ENCODE measurements around the gene ZNF548.

Gene ZNF548

GRCh38 chr19:57441979-57442752 lies 52.5 kb downstream of the ZNF548 start:
- in situ Hi-C loops (cut with MboI; ENCODE audit: low sequenced_read_pairs, unreplicated experiment) = no loop called here
- no peak for TF ChIP-seq CTCF (IDR thresholded peaks at IDR 0.05; ENCODE audit: borderline replicate concordance, control extremely low read depth, extremely low read depth, insufficient read depth, missing control alignments)
- no peak for DNase-seq (ENCODE audit: low spot score)

GRCh38 chr19:57443121-57443696 lies 53.6 kb downstream of the ZNF548 start:
- DNase-seq (ENCODE audit: low spot score) = no peak
- in situ Hi-C loops (cut with MboI; ENCODE audit: low sequenced_read_pairs, unreplicated experiment) = no loop called here
- TF ChIP-seq CTCF (IDR thresholded peaks at IDR 0.05; ENCODE audit: borderline replicate concordance, control extremely low read depth, extremely low read depth, insufficient read depth, missing control alignments) = no peak

GRCh38 chr19:57452307-57452706 lies 62.7 kb downstream of the ZNF548 start:
- TF ChIP-seq CTCF (IDR thresholded peaks at IDR 0.05; ENCODE audit: borderline replicate concordance, control extremely low read depth, extremely low read depth, insufficient read depth, missing control alignments) = no peak
- in situ Hi-C loops (cut with MboI; ENCODE audit: low sequenced_read_pairs, unreplicated experiment) = no loop called here
- no peak for DNase-seq (ENCODE audit: low spot score)

All from GM13976 (cell line).